AG09319 (cell line): ENCODE measurements around the gene LYSMD1.
"Not testable (repeated sequence)": the region's sequence is repeated elsewhere in the genome, so short reads cannot be mapped to it uniquely, and the experiment has no call there.

Experiments
- DNase-seq: peaks from one replicate; pipeline ENCODE4 v3.0.0-alpha.2; 2010; ENCODE audit warnings: low read depth; ENCODE audit errors: extremely low read depth
- TF ChIP-seq, protein P1 (sequence below): IDR thresholded peaks from 2 replicates; pipeline ENCODE4 v1.5.1; 2011; ENCODE audit warnings: low read depth, mild to moderate bottlenecking, inconsistent platforms, low read length, moderate library complexity

The LYSMD1 gene, protein sequence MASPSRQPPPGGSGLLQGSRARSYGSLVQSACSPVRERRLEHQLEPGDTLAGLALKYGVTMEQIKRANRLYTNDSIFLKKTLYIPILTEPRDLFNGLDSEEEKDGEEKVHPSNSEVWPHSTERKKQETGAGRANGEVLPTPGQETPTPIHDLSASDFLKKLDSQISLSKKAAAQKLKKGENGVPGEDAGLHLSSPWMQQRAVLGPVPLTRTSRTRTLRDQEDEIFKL

DNA sequence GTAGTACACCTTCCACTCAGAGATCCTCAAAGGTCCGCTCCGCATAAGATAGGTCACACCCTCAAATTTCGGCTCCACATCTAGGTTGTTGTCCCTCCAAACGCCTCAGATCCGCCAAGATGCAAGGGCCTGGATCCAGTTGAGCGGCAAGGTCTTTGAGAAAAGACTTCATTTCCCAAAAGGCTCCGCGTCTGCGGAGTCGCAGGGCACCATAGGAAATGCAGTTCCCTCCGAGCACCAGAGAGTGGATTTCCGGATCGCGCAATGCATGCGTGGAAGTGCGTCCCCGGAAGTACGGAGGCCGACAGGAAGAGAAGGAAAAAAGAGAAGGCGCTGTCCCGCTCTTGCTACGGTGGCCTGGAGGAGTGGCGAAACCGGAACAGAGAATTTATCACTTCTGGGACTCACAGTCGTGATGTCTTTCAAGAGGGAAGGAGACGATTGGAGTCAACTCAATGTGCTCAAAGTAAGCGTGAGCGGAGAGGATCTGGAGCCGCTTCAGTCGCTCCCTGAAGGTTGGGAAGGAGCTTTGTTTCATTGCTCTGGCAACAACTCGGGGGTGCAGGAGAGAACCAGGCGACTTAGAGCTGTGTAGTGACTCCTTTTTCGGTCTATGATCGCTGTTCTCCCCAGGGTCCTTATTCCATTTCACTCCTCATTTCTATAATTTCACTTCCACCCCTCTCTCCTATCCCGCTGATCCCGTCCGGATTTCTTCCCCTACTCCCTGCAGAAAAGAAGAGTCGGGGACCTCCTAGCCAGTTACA, at the start of gene LYSMD1, which contains the start of gene SCNM1:
Gene LYSMD1, minus strand, starts transcription at position 165 of the 767 bp plus-strand sequence. CDS start 644 bp downstream, outside the sequence.
Gene SCNM1, plus strand, starts transcription at position 407 of the 767 bp plus-strand sequence. Its CDS starts 9 bp downstream, at position 416.
- DNase-seq, result peak; percentile 96
- TF ChIP-seq, protein P1, sequence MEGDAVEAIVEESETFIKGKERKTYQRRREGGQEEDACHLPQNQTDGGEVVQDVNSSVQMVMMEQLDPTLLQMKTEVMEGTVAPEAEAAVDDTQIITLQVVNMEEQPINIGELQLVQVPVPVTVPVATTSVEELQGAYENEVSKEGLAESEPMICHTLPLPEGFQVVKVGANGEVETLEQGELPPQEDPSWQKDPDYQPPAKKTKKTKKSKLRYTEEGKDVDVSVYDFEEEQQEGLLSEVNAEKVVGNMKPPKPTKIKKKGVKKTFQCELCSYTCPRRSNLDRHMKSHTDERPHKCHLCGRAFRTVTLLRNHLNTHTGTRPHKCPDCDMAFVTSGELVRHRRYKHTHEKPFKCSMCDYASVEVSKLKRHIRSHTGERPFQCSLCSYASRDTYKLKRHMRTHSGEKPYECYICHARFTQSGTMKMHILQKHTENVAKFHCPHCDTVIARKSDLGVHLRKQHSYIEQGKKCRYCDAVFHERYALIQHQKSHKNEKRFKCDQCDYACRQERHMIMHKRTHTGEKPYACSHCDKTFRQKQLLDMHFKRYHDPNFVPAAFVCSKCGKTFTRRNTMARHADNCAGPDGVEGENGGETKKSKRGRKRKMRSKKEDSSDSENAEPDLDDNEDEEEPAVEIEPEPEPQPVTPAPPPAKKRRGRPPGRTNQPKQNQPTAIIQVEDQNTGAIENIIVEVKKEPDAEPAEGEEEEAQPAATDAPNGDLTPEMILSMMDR, result no peak

- DNase-seq, result no peak
- TF ChIP-seq, protein P1, result no peak
These were observed 47.9 kb upstream of the LYSMD1 start for GRCh38 chr1:151213560-151213959.

DNA sequence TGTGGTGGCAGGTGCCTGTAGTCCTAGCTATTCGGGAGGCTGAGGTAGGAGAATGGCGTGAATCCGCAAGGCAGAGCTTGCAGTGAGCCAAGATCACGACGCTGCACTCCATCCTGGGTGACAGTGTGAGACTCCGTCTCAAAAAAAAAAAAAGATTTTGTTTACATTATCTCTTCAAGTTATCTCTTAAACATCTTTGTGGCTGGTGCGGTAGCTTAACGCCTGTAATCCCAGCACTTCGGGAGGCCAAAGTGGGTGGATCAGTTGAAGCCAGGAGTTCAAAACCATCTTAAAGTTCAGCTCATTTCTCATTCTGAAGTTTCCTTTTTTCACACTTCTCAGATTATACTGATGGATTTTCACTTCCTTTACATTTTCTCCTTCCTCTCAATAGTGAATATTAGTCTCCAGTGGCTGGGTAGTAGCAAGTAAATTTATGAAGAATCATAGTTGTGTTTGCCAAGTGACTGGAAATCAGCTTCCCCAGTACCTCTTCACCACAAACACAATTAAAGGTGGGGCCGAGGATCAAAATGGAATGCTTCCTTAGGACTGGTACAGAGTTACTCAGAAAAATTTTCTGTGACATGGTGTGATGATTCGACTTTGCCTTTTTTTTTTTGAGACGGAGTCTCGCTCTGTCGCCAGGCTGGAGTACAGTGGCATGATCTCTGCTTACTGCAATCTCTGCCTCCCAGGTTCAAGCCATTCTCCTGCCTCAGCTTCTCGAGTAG, 46.4 kb upstream of the LYSMD1 start:
- no peak for DNase-seq
- TF ChIP-seq, protein P1, result no peak

GRCh38 chr1:151210830-151211229, 45.1 kb upstream of the LYSMD1 start:
- DNase-seq, result no peak
- TF ChIP-seq, protein P1, result no peak

- DNase-seq, result not testable (repeated sequence)
These were observed 39.8 kb upstream of the LYSMD1 start for GRCh38 chr1:151205381-151205965.

DNA sequence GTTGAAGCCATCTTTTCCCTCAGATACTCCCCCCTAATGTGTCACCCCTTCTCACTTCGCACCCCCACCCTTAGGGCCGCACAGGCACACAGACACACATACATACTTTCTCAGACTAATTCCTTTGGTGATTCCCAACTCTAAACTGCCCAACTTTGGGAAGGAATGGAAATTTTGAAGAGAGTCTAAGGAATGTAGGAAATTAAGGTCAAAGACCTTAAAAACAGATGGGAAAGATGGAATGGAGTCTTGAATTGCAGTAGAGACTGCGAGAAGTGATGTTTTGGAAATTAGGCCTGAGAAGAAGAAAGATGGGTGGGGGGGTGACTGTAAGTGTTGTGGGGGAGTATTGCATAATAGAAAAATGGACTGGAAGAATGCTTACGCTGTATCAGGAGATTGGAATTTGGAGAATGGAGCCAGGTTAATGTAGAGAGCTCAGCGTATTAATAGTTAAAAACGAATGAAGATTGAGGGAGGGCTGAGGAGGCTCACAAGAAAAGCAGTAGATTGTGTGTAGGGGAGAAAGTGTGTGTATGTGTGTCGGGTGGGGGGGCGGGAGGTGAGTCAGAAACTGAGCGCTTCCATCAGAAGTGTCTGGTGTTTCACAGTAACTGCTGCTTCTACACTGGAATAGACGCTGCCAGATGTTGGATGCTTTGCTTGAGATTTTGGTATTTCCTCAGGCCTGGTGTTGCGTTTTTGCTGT, 34.3 kb upstream of the LYSMD1 start:
- DNase-seq, result peak; percentile 18
- TF ChIP-seq, protein P1, result no peak
